ENCODE measurements around the gene SLC14A1.

The SLC14A1 gene

DNA sequence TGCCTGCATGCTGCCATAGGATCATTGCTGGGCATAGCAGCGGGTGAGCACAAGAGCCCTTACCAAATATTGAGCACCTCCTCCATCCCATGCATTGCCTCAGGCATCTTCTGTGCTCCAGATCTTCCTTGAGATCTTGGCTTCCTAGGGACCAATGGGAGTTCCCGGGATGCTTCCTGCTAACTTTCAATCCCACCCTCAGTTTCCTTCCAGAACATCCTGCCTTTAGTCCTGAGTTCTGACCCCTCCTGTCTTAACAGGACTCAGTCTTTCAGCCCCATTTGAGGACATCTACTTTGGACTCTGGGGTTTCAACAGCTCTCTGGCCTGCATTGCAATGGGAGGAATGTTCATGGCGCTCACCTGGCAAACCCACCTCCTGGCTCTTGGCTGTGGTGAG, 15.3 kb downstream of the SLC14A1 start:
- Histone ChIP-seq H3K79me2 (ENCODE audit: control insufficient read depth, insufficient read depth, low read length, unreplicated experiment) (no peaks in the 10 kb centered on the region), H3K27ac (ENCODE audit: low read depth, low read length) (no peak overlapping the region), H2AFZ (ENCODE audit: low read length, unreplicated experiment) (no peak overlapping the region), H3K36me3 (ENCODE audit: insufficient read depth, low read length) (no peaks in the 10 kb centered on the region), H3K4me1 (ENCODE audit: control insufficient read depth, insufficient read depth, low read length, unreplicated experiment) (no peaks in the 10 kb centered on the region), H3K4me3 (ENCODE audit: low read depth, low read length) (no peak overlapping the region), H3K27me3 (ENCODE audit: insufficient read depth, low read length) (no peaks in the 10 kb centered on the region)

DNA sequence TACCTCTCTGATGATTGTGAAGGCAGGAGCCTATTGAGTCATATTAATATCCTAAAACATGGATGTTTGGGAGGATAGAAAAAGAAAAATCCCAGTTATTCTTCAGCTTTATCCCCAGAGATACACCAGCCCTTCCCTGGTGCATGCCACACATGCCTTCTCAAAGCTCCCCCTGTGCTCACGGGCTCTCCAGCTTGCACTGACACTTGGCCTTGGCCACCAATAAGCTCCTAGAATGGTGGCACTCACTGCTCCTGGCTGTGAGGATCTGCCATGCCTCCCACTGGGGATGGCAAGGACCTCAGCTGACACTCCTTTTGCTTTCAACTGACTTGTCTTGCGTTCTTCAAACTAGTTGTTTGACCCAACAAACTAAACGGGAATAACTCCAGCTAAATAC, 15.9 kb downstream of the SLC14A1 start:
- H3K27me3 ChIP-seq (ENCODE audit: insufficient read depth, low read length): no peaks in the 10 kb centered on the region
- no peaks in the 10 kb centered on the region for H3K79me2 ChIP-seq (ENCODE audit: control insufficient read depth, insufficient read depth, low read length, unreplicated experiment)
- no peak overlapping the region for H2AFZ ChIP-seq (ENCODE audit: low read length, unreplicated experiment)
- H3K36me3 ChIP-seq (ENCODE audit: insufficient read depth, low read length): no peaks in the 10 kb centered on the region
- H3K4me3 ChIP-seq (ENCODE audit: low read depth, low read length): no peak overlapping the region
- H3K4me1 ChIP-seq (ENCODE audit: control insufficient read depth, insufficient read depth, low read length, unreplicated experiment): no peaks in the 10 kb centered on the region
- no peak overlapping the region for H3K27ac ChIP-seq (ENCODE audit: low read depth, low read length)

DNA sequence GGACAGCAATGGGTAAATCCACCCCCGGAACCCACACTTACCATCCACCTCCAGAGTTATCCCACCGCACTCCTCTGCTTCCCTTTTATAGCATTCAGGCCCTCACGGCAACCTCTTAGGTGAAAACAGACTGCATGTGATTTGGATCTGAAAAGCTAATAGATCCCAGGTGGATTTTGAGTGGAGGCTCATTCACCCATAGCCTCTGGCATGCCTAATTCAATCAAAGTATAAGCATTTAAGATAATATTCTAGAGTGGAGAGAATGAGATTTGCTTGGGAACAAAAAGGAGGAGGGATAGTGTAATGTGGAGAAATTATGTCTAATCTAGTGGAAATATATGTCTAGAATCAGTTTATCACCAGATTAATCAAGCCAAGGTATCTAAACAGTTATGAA, 17.1 kb downstream of the SLC14A1 start:
- H3K36me3 ChIP-seq (ENCODE audit: insufficient read depth, low read length): no peaks in the 10 kb centered on the region
- H3K4me1 ChIP-seq (ENCODE audit: control insufficient read depth, insufficient read depth, low read length, unreplicated experiment): peaks cover 10% of the 10 kb centered on the region
- H3K79me2 ChIP-seq (ENCODE audit: control insufficient read depth, insufficient read depth, low read length, unreplicated experiment): no peaks in the 10 kb centered on the region
- no peak overlapping the region for H2AFZ ChIP-seq (ENCODE audit: low read length, unreplicated experiment)
- no peak overlapping the region for H3K27ac ChIP-seq (ENCODE audit: low read depth, low read length)
- no peaks in the 10 kb centered on the region for H3K27me3 ChIP-seq (ENCODE audit: insufficient read depth, low read length)
- H3K4me3 ChIP-seq (ENCODE audit: low read depth, low read length): no peak overlapping the region

DNA sequence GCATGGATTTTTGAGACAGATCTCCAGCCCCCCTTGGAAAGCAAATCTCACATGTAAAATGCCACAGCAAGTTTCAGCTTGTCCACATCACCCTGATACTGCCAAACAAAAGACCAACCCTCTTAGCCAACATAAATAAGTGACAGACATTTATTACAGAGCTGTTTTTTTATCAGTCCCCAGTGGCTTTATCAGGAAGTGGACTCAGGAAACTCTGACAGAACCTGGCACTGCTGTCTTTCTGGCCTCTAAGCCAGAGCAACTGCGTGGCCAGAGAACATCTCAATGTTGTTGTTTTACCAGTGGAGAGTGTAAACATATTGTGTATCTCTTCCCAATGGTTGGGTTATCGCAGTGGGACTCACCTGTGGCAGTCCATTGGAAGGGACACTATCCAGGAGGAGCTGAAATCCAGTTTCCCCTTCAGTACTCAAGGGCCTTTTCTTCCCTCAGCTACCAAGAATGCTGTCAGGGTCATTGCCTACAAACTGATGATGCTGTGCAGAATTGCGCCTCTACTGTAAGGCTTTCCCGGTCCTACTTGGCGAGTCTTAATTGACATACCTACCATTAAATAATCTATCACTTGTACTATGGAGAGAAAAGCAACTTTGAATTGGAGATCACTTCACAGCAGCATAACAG, 22.0 kb downstream of the SLC14A1 start:
- Histone ChIP-seq H2AFZ (ENCODE audit: low read length, unreplicated experiment) (no peak overlapping the region), H3K4me3 (ENCODE audit: low read depth, low read length) (no peak overlapping the region), H3K27me3 (ENCODE audit: insufficient read depth, low read length) (no peaks in the 10 kb centered on the region), H3K4me1 (ENCODE audit: control insufficient read depth, insufficient read depth, low read length, unreplicated experiment) (peaks cover 16% of the 10 kb centered on the region), H3K27ac (ENCODE audit: low read depth, low read length) (no peak overlapping the region), H3K79me2 (ENCODE audit: control insufficient read depth, insufficient read depth, low read length, unreplicated experiment) (no peaks in the 10 kb centered on the region), H3K36me3 (ENCODE audit: insufficient read depth, low read length) (no peaks in the 10 kb centered on the region)

DNA sequence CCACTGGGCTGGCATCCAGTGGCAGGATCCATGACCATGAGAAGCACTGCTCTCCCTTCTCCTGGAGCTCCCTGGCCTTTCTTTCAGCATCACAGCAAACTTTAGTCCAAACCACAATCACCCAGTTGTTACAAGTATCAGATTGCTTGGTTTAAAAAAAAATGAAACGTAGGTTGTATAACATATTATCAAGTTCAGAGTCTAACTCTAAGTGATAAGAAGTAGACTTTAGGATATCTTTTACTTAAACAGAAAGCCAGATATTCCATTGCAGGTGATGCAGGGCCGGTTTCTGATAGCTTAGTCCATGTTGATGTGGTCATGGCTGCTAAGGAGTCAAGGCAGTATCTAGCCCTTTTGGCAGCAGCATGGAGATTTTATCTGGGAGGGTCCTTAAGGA, 24.5 kb downstream of the SLC14A1 start:
- Histone ChIP-seq H2AFZ (ENCODE audit: low read length, unreplicated experiment) (no peak overlapping the region), H3K4me1 (ENCODE audit: control insufficient read depth, insufficient read depth, low read length, unreplicated experiment) (peaks cover 19% of the 10 kb centered on the region), H3K36me3 (ENCODE audit: insufficient read depth, low read length) (no peaks in the 10 kb centered on the region), H3K27ac (ENCODE audit: low read depth, low read length) (no peak overlapping the region), H3K27me3 (ENCODE audit: insufficient read depth, low read length) (no peaks in the 10 kb centered on the region), H3K4me3 (ENCODE audit: low read depth, low read length) (no peak overlapping the region), H3K79me2 (ENCODE audit: control insufficient read depth, insufficient read depth, low read length, unreplicated experiment) (no peaks in the 10 kb centered on the region)

DNA sequence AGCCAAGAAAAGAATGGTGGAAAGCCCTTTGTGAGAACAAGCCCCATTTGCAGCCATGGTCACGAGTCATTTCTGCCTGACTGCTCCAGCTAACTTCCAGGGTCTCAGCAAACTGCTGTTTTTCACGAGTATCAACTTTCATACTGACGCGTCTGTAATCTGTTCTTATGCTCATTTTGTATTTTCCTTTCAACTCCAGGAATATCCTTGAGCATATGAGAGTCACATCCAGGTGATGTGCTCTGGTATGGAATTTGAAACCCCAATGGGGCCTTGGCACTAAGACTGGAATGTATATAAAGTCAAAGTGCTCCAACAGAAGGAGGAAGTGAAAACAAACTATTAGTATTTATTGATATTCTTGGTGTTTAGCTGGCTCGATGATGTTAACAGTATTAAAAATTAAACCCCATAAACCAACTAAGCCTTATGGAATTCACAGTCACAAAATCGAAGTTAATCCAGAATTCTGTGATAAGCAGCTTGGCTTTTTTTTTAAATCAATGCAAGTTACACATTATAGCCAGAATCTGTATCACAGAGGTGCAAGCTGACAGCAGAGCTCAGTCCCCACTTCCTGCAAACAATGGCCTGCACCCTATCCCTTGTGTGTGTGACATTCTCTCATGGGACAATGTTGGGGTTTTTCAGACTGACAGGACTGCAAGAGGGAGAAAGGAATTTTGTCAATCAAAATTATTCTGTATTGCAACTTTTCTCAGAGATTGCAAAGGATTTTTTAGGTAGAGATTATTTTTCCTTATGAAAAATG, 26.1 kb downstream of the SLC14A1 start:
- Histone ChIP-seq H3K36me3 (ENCODE audit: insufficient read depth, low read length) (no peaks in the 10 kb centered on the region), H3K4me3 (ENCODE audit: low read depth, low read length) (no peak overlapping the region), H3K79me2 (ENCODE audit: control insufficient read depth, insufficient read depth, low read length, unreplicated experiment) (no peaks in the 10 kb centered on the region), H3K27me3 (ENCODE audit: insufficient read depth, low read length) (no peaks in the 10 kb centered on the region), H3K4me1 (ENCODE audit: control insufficient read depth, insufficient read depth, low read length, unreplicated experiment) (peaks cover 22% of the 10 kb centered on the region), H2AFZ (ENCODE audit: low read length, unreplicated experiment) (no peak overlapping the region), H3K27ac (ENCODE audit: low read depth, low read length) (no peak overlapping the region)

DNA sequence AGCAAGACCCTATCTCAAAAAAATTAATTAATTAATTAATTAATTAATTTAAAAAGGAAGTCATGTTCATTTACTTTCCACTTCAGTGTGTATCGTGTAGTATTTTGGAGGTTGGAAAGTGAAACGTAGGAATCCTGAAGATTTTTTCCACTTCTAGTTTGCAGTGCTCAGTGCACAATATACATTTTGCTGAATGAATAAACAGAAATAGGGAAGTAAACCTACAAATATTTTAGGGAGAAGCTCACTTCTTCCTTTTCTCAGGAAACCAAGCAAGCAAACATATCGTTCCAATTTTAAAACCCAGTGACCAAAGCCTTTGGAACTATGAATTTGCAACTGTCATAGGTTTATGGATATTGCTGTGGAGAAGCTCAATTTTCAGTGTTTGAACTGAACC, 27.8 kb downstream of the SLC14A1 start:
- Histone ChIP-seq H3K27me3 (ENCODE audit: insufficient read depth, low read length) (no peaks in the 10 kb centered on the region), H3K27ac (ENCODE audit: low read depth, low read length) (no peak overlapping the region), H3K4me3 (ENCODE audit: low read depth, low read length) (no peak overlapping the region), H2AFZ (ENCODE audit: low read length, unreplicated experiment) (no peak overlapping the region), H3K79me2 (ENCODE audit: control insufficient read depth, insufficient read depth, low read length, unreplicated experiment) (no peaks in the 10 kb centered on the region), H3K36me3 (ENCODE audit: insufficient read depth, low read length) (no peaks in the 10 kb centered on the region), H3K4me1 (ENCODE audit: control insufficient read depth, insufficient read depth, low read length, unreplicated experiment) (peaks cover 18% of the 10 kb centered on the region)

DNA sequence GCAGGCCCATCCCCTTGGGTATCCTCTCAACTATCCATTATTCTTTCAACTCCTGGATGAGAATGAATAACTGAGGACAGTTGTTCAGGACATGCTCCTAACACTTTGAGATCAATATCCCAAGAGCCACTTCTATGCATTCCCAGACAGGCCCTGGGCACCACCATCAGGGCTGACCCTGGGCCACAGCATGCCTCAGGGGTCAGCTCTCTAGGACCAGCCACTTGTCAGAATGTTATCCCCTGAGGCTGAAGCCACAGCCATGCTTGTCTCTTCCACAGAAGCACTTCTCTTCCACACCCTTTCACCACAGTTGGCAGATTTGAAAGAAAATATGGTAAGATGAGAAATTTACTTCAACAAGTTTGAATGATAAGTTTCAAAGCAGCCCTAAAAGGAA, 28.7 kb downstream of the SLC14A1 start:
- H2AFZ ChIP-seq (ENCODE audit: low read length, unreplicated experiment): no peak overlapping the region
- H3K4me1 ChIP-seq (ENCODE audit: control insufficient read depth, insufficient read depth, low read length, unreplicated experiment): peaks cover 18% of the 10 kb centered on the region
- H3K4me3 ChIP-seq (ENCODE audit: low read depth, low read length): no peak overlapping the region
- H3K27ac ChIP-seq (ENCODE audit: low read depth, low read length): no peak overlapping the region
- no peaks in the 10 kb centered on the region for H3K36me3 ChIP-seq (ENCODE audit: insufficient read depth, low read length)
- H3K79me2 ChIP-seq (ENCODE audit: control insufficient read depth, insufficient read depth, low read length, unreplicated experiment): no peaks in the 10 kb centered on the region
- H3K27me3 ChIP-seq (ENCODE audit: insufficient read depth, low read length): no peaks in the 10 kb centered on the region

DNA sequence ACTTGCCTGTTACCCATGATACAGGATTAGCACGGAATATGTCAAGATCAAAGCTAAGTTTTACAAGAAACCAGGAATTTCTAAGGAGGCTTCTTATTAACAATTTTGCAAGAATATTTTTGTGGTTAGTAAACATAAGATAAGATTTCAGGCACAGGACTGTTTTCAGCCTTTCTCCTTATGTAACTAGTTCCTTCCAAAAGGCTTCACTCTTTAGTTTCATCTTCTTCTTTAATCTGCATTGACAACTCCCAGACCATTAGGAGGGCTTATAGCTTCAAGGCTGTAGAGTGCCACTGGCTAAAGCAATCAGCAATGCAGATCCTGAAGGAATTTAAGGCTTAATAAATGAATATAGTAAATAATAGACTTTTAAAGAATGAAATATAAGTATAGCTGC, 29.3 kb downstream of the SLC14A1 start:
- Histone ChIP-seq H3K79me2 (ENCODE audit: control insufficient read depth, insufficient read depth, low read length, unreplicated experiment) (no peaks in the 10 kb centered on the region), H3K4me1 (ENCODE audit: control insufficient read depth, insufficient read depth, low read length, unreplicated experiment) (peaks cover 18% of the 10 kb centered on the region), H3K36me3 (ENCODE audit: insufficient read depth, low read length) (no peaks in the 10 kb centered on the region), H2AFZ (ENCODE audit: low read length, unreplicated experiment) (no peak overlapping the region), H3K27ac (ENCODE audit: low read depth, low read length) (no peak overlapping the region), H3K27me3 (ENCODE audit: insufficient read depth, low read length) (no peaks in the 10 kb centered on the region), H3K4me3 (ENCODE audit: low read depth, low read length) (no peak overlapping the region)

DNA sequence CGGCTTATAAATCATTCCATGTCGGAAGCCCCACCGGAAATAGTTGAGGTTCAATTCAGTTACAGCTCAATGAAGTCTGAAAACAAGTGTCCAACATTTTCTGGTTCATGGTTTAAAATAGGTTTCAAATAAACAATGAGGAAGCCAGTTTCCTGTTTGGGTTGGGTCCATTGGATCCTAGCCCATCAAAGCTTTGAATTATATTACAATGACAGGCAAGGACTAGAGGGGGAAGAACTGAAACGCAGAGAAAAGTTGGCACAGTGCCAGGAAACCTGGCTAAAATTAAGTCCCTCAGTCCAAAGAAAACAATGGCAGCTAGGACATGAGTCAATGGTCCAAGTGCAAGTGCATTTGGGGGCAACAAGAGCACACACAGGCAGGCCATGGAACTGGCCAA, 32.0 kb downstream of the SLC14A1 start:
- Histone ChIP-seq H3K36me3 (ENCODE audit: insufficient read depth, low read length) (no peaks in the 10 kb centered on the region), H3K27ac (ENCODE audit: low read depth, low read length) (peak overlapping the region; percentile 8; the same call in 1 of the 2 replicates), H3K4me1 (ENCODE audit: control insufficient read depth, insufficient read depth, low read length, unreplicated experiment) (peaks cover 18% of the 10 kb centered on the region), H3K4me3 (ENCODE audit: low read depth, low read length) (no peak overlapping the region), H3K79me2 (ENCODE audit: control insufficient read depth, insufficient read depth, low read length, unreplicated experiment) (no peaks in the 10 kb centered on the region), H2AFZ (ENCODE audit: low read length, unreplicated experiment) (no peak overlapping the region), H3K27me3 (ENCODE audit: insufficient read depth, low read length) (no peaks in the 10 kb centered on the region)

DNA sequence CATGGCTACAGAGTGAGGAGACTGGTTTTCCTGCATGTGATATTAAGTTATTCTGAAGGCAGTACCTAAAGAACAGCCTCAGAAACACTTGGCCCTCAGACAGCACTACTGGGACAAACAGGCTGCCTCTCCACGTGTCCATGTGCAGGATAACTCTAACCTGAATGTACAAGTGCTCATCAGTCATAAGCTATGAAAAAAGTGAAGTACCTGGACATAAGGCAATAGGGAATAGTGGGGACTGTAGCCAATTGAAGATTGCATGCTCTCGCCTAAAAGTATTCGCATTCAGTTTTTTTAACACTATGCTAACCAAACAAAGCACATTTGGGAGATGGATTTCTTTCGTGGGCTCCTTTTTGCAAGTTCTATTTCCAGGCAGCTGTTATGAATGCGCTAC, 33.0 kb downstream of the SLC14A1 start:
- Histone ChIP-seq H3K4me3 (ENCODE audit: low read depth, low read length) (no peak overlapping the region), H2AFZ (ENCODE audit: low read length, unreplicated experiment) (no peak overlapping the region), H3K79me2 (ENCODE audit: control insufficient read depth, insufficient read depth, low read length, unreplicated experiment) (no peaks in the 10 kb centered on the region), H3K36me3 (ENCODE audit: insufficient read depth, low read length) (no peaks in the 10 kb centered on the region), H3K27ac (ENCODE audit: low read depth, low read length) (no peak overlapping the region), H3K4me1 (ENCODE audit: control insufficient read depth, insufficient read depth, low read length, unreplicated experiment) (peaks cover 18% of the 10 kb centered on the region), H3K27me3 (ENCODE audit: insufficient read depth, low read length) (no peaks in the 10 kb centered on the region)

Data from ACC112 (cell line).